Measurements from ENCODE around the gene PIGS. TPM values are rescaled to one million over a fixed set of nuclear protein-coding genes. Genes with fewer than 3 reads are reported as not detected.

PIGS gene
- total and polyA plus RNA-seq, 2 donors (not counting 3 experiments of a cell fraction or from before 2014, with no cell fraction given), result 71.3 to 110 TPM

DNA sequence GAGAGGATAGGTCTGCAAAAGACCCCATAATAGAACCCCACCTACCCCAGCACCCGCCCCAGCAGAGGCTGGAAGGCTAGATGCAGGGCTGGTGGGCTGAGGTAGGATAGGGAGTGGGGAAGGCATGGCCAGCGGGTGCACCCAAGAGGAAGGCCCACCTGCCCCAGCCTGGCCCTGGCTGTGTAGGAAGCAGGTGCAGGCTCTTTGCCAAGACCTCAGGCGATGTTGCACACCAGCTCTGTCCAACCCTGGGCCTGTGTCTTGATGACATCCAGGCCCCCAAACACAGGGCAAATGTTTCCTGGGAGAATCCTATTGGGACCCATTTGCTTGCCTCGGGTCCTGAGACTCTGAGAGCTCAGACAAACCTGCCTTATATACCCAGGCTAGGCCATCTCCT lies 31.1 kb downstream of the PIGS start:
- H3K4me2 ChIP-seq (ENCODE audit: insufficient read depth, low read length), result no peak overlapping the region
- POLR2A ChIA-PET, result no interaction called here
- H2AFZ ChIP-seq (ENCODE audit: low read depth, low read length), result no peak overlapping the region
- H3K79me2 ChIP-seq (ENCODE audit: control insufficient read depth, insufficient read depth, low read length), result no peaks in the 10 kb centered on the region
- H3K27ac ChIP-seq (ENCODE audit: insufficient read depth, low read depth, low read length), result no peak overlapping the region
- CTCF ChIA-PET, result interaction anchor here (0.7 to 3.0 kb wide), 6 partner anchors 9 to 54 kb away, joined by 3 to 11 read pairs (median 4); no protein-coding TSS in a partner anchor
- H3K4me3 ChIP-seq (replicated peaks in 1 of 3; ENCODE audit: insufficient read depth in 1 of 3, low read depth in 1 of 3, low read length in 3 of 3), result no peak overlapping the region
- BruUV-seq (replicated peaks), result no TSS peak
- DNase-seq (ENCODE audit: low read depth, low spot score) (no peak), FAIRE-seq (no peak)
- TF ChIP-seq, protein P1, sequence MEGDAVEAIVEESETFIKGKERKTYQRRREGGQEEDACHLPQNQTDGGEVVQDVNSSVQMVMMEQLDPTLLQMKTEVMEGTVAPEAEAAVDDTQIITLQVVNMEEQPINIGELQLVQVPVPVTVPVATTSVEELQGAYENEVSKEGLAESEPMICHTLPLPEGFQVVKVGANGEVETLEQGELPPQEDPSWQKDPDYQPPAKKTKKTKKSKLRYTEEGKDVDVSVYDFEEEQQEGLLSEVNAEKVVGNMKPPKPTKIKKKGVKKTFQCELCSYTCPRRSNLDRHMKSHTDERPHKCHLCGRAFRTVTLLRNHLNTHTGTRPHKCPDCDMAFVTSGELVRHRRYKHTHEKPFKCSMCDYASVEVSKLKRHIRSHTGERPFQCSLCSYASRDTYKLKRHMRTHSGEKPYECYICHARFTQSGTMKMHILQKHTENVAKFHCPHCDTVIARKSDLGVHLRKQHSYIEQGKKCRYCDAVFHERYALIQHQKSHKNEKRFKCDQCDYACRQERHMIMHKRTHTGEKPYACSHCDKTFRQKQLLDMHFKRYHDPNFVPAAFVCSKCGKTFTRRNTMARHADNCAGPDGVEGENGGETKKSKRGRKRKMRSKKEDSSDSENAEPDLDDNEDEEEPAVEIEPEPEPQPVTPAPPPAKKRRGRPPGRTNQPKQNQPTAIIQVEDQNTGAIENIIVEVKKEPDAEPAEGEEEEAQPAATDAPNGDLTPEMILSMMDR (IDR thresholded peaks at IDR 0.05; ENCODE audit: extremely low read depth in 1 of 2, insufficient read depth in 1 of 2, low read depth in 1 of 2, low read length in 2 of 2), result no peak
- TF ChIP-seq FOS (IDR thresholded peaks at IDR 0.05; ENCODE audit: borderline replicate concordance, insufficient read depth, low read length) (no peak), GATA2 (IDR thresholded peaks at IDR 0.05; ENCODE audit: insufficient read depth, insufficient read length, low read depth, low read length) (no peak)
- no peaks in the 10 kb centered on the region for H3K9me3 ChIP-seq (replicated peaks; ENCODE audit: control insufficient read depth, insufficient read depth, low read length)
- intact Hi-C loops (cut with micrococcal nuclease), result loop anchor here (1.0 kb wide), 1 partner anchor 46 kb away; no protein-coding TSS in a partner anchor
- no peaks in the 10 kb centered on the region for H3K9me1 ChIP-seq (replicated peaks; ENCODE audit: control insufficient read depth, extremely low read depth, insufficient read depth, low read length)
- no peaks in the 10 kb centered on the region for H3K36me3 ChIP-seq (ENCODE audit: control insufficient read depth in 2 of 2, extremely low read depth in 1 of 2, insufficient read depth in 2 of 2, low read length in 2 of 2)
- dilution Hi-C loops (cut with MboI; ENCODE audit: extremely low pct_ligation_motif_present, low sequenced_read_pairs), result no loop called here
- no peaks in the 10 kb centered on the region for H4K20me1 ChIP-seq (replicated peaks; ENCODE audit: control insufficient read depth, extremely low read depth, insufficient read depth, low read length)
- H3K4me1 ChIP-seq (ENCODE audit: control insufficient read depth, extremely low read depth, insufficient read depth, low read length), result no peaks in the 10 kb centered on the region
- no peak overlapping the region for H3K9ac ChIP-seq (replicated peaks; ENCODE audit: extremely low read depth, insufficient read depth, low read length)
- peaks cover 0 to 2% of the 10 kb centered on the region in 2 experiments for H3K27me3 ChIP-seq (ENCODE audit: control insufficient read depth in 2 of 2, insufficient read depth in 2 of 2, low read length in 2 of 2)

- ChIA-PET POLR2A (no interaction called here), CTCF (interaction anchor here (2.9 kb wide), 1 partner anchor 44 kb away, joined by 15 read pairs; no protein-coding TSS in a partner anchor)
- Histone ChIP-seq H4K20me1 (replicated peaks; ENCODE audit: control insufficient read depth, extremely low read depth, insufficient read depth, low read length) (no peaks in the 10 kb centered on the region), H3K4me2 (ENCODE audit: insufficient read depth, low read length) (no peak overlapping the region), H3K4me3 (replicated peaks in 1 of 3; ENCODE audit: insufficient read depth in 1 of 3, low read depth in 1 of 3, low read length in 3 of 3) (no peak overlapping the region), H3K4me1 (ENCODE audit: control insufficient read depth, extremely low read depth, insufficient read depth, low read length) (no peaks in the 10 kb centered on the region), H3K9me1 (replicated peaks; ENCODE audit: control insufficient read depth, extremely low read depth, insufficient read depth, low read length) (no peaks in the 10 kb centered on the region), H3K9me3 (replicated peaks; ENCODE audit: control insufficient read depth, insufficient read depth, low read length) (no peaks in the 10 kb centered on the region), H3K27me3 (ENCODE audit: control insufficient read depth in 2 of 2, insufficient read depth in 2 of 2, low read length in 2 of 2) (peaks cover 0 to 2% of the 10 kb centered on the region in 2 experiments), H2AFZ (ENCODE audit: low read depth, low read length) (no peak overlapping the region), H3K27ac (ENCODE audit: insufficient read depth, low read depth, low read length) (no peak overlapping the region), H3K9ac (replicated peaks; ENCODE audit: extremely low read depth, insufficient read depth, low read length) (no peak overlapping the region), H3K79me2 (ENCODE audit: control insufficient read depth, insufficient read depth, low read length) (no peaks in the 10 kb centered on the region), H3K36me3 (ENCODE audit: control insufficient read depth in 2 of 2, extremely low read depth in 1 of 2, insufficient read depth in 2 of 2, low read length in 2 of 2) (no peaks in the 10 kb centered on the region)
- BruUV-seq (replicated peaks), result no TSS peak
- FAIRE-seq (no peak), DNase-seq (ENCODE audit: low read depth, low spot score) (no peak)
- TF ChIP-seq, protein P1 (IDR thresholded peaks at IDR 0.05; ENCODE audit: extremely low read depth in 1 of 2, insufficient read depth in 1 of 2, low read depth in 1 of 2, low read length in 2 of 2), result no peak
- TF ChIP-seq, protein P2, sequence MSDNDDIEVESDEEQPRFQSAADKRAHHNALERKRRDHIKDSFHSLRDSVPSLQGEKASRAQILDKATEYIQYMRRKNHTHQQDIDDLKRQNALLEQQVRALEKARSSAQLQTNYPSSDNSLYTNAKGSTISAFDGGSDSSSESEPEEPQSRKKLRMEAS (IDR thresholded peaks at IDR 0.05; ENCODE audit: insufficient read depth, insufficient read length), result no peak
- TF ChIP-seq GATA2 (IDR thresholded peaks at IDR 0.05; ENCODE audit: insufficient read depth, insufficient read length, low read depth, low read length) (no peak), EZH2 (IDR thresholded peaks at IDR 0.05; ENCODE audit: borderline replicate concordance, low read depth, low read length, severe bottlenecking) (no peak), MYC (IDR thresholded peaks at IDR 0.05; ENCODE audit: low read depth, low read length) (no peak), POLR2AphosphoS5 (IDR thresholded peaks at IDR 0.05; ENCODE audit: insufficient read depth, low read depth, low read length) (no peak), FOS (IDR thresholded peaks at IDR 0.05; ENCODE audit: borderline replicate concordance, insufficient read depth, low read length) (no peak), POLR2A (IDR thresholded peaks at IDR 0.05; ENCODE audit: low read depth, low read length) (no peak), JUN (IDR thresholded peaks at IDR 0.05; ENCODE audit: borderline replicate concordance, insufficient read depth, insufficient read length, low read depth) (no peak)
- dilution Hi-C loops (cut with MboI; ENCODE audit: extremely low pct_ligation_motif_present, low sequenced_read_pairs), result no loop called here
- intact Hi-C loops (cut with micrococcal nuclease), result no loop called here
These were observed 32.9 kb downstream of the PIGS start for GRCh38 chr17:28538296-28538895.

All from endothelial cell of umbilical vein (primary cell).